NB4 (cell line): ENCODE data around the gene NTHL1.

Experiments used
- TF ChIP-seq, protein P1 (sequence below): IDR thresholded peaks from one replicate; pipeline ENCODE4 v1.5.1; 2012; ENCODE audit warnings: low read depth, low read length
- TF ChIP-seq, protein P2 (sequence below): IDR thresholded peaks from 2 replicates; pipeline ENCODE4 v1.6.1; 2011; ENCODE audit warnings: low read depth, low read length

DNA sequence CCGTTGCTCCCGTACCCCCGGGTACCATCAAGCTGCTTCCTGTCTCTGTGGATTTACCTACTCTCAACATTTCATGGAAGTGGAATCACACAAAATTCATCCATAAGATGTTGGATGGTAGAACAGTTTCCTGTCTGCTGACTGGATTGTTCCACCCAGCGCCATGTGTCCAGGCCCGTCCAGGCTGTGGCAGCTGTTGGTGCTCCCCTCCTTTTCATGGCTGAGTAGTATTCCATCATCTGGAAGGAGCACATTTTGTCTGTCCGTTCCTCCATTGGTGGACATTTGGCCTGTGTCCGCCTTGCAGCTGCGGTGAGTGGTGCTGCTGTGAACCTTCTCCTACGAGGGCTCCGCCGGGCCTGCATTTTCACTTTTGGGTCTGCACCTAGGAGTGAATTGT, 18.5 kb upstream of the NTHL1 start:
- TF ChIP-seq, protein P1, sequence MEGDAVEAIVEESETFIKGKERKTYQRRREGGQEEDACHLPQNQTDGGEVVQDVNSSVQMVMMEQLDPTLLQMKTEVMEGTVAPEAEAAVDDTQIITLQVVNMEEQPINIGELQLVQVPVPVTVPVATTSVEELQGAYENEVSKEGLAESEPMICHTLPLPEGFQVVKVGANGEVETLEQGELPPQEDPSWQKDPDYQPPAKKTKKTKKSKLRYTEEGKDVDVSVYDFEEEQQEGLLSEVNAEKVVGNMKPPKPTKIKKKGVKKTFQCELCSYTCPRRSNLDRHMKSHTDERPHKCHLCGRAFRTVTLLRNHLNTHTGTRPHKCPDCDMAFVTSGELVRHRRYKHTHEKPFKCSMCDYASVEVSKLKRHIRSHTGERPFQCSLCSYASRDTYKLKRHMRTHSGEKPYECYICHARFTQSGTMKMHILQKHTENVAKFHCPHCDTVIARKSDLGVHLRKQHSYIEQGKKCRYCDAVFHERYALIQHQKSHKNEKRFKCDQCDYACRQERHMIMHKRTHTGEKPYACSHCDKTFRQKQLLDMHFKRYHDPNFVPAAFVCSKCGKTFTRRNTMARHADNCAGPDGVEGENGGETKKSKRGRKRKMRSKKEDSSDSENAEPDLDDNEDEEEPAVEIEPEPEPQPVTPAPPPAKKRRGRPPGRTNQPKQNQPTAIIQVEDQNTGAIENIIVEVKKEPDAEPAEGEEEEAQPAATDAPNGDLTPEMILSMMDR: no peak
- TF ChIP-seq, protein P2, sequence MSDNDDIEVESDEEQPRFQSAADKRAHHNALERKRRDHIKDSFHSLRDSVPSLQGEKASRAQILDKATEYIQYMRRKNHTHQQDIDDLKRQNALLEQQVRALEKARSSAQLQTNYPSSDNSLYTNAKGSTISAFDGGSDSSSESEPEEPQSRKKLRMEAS: no peak
